Measurements from ENCODE around the gene ANKRD55. TPM values are rescaled to one million over a fixed set of nuclear protein-coding genes. Genes with fewer than 3 reads are reported as not detected.

The ANKRD55 gene
- total and polyA plus RNA-seq, 2 of the 8 experiments (the other 6 are each of a cell fraction or from before 2014, with no cell fraction given), result not detected

- TF ChIP-seq CHD7 (IDR thresholded peaks at IDR 0.05; ENCODE audit: insufficient replicate concordance, low read length), result no peak
- TF ChIP-seq ATF2 (IDR thresholded peaks at IDR 0.05; ENCODE audit: low read length), result no peak
- no peak for TF ChIP-seq SAP30 (IDR thresholded peaks at IDR 0.05; ENCODE audit: insufficient read depth, insufficient replicate concordance, low read length)
- TF ChIP-seq CHD2 (IDR thresholded peaks at IDR 0.05; ENCODE audit: low read length), result no peak
- TF ChIP-seq SRF (IDR thresholded peaks at IDR 0.05; ENCODE audit: low read depth, low read length), result no peak
- no peak for TF ChIP-seq CBX8 (IDR thresholded peaks at IDR 0.05; ENCODE audit: borderline replicate concordance, low read depth, low read length)
- TF ChIP-seq SP4 (IDR thresholded peaks at IDR 0.05; ENCODE audit: low read length), result no peak
- TF ChIP-seq CREB1 (IDR thresholded peaks at IDR 0.05), result no peak
- no peak for TF ChIP-seq CEBPB (IDR thresholded peaks at IDR 0.05; ENCODE audit: low read depth, low read length)
Observed at GRCh38 chr5:56088431-56088949, 144.6 kb downstream of the ANKRD55 start (continued).
